A673 (cell line): ENCODE measurements around the gene EFNA5.

Experiments used
- EZH2 ChIP-seq: fragments of 200-600 bp; sonication (generic); IDR thresholded peaks from 2 replicates; pipeline ENCODE4 v1.6.1; 2017; ENCODE audit warnings: borderline replicate concordance, low read depth, mild to moderate bottlenecking, mixed read lengths, antibody characterized with exemption, low read length; ENCODE audit not compliant: poor library complexity, severe bottlenecking
- TF ChIP-seq, protein P1 (sequence below): fragments of 300-800, 200-600 bp; sonication (generic); conservative IDR thresholded peaks from 2 replicates; pipeline ENCODE4 v1.5.1; 2017; ENCODE audit warnings: low read depth, mild to moderate bottlenecking, antibody characterized with exemption, low read length, moderate library complexity, mixed read lengths

DNA sequence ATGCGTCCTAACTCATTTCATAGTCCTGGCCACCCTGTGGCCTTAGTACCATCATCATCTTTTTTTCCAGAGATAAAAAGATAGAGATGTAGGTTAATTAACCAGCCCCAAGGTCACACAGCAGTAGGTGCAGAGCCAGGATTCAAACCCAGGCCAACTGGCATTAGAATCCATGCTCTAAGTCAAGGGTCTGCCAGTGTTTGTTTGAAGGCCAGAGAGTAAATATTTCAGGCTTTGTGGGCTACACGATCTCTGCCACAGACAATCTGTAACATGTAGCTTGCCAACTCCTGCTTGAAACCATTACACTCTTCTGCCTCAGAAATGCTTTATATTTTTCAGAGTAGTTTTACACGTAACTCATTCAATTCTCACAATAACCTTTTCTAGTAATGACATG, 119.6 kb downstream of the EFNA5 start:
- TF ChIP-seq, protein P1, sequence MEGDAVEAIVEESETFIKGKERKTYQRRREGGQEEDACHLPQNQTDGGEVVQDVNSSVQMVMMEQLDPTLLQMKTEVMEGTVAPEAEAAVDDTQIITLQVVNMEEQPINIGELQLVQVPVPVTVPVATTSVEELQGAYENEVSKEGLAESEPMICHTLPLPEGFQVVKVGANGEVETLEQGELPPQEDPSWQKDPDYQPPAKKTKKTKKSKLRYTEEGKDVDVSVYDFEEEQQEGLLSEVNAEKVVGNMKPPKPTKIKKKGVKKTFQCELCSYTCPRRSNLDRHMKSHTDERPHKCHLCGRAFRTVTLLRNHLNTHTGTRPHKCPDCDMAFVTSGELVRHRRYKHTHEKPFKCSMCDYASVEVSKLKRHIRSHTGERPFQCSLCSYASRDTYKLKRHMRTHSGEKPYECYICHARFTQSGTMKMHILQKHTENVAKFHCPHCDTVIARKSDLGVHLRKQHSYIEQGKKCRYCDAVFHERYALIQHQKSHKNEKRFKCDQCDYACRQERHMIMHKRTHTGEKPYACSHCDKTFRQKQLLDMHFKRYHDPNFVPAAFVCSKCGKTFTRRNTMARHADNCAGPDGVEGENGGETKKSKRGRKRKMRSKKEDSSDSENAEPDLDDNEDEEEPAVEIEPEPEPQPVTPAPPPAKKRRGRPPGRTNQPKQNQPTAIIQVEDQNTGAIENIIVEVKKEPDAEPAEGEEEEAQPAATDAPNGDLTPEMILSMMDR: no peak
- TF ChIP-seq EZH2: no peak
